Mesangial cell (primary cell): ENCODE results near the gene LSP1. TPM values are rescaled to one million over a fixed set of nuclear protein-coding genes. Genes with fewer than 3 reads are reported as not detected.

ENCODE experiments used
- total RNA-seq: library from RNA; depleted of rRNA; stranded (reverse); fragments of >200 nt; gene quantifications from 2 replicates; pipeline ENCODE4 v1.2.3, GENCODE V29; 2015

The LSP1 gene, protein sequence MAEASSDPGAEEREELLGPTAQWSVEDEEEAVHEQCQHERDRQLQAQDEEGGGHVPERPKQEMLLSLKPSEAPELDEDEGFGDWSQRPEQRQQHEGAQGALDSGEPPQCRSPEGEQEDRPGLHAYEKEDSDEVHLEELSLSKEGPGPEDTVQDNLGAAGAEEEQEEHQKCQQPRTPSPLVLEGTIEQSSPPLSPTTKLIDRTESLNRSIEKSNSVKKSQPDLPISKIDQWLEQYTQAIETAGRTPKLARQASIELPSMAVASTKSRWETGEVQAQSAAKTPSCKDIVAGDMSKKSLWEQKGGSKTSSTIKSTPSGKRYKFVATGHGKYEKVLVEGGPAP
- 0.33 and 5.6 TPM in 2 replicates for total RNA-seq

DNA sequence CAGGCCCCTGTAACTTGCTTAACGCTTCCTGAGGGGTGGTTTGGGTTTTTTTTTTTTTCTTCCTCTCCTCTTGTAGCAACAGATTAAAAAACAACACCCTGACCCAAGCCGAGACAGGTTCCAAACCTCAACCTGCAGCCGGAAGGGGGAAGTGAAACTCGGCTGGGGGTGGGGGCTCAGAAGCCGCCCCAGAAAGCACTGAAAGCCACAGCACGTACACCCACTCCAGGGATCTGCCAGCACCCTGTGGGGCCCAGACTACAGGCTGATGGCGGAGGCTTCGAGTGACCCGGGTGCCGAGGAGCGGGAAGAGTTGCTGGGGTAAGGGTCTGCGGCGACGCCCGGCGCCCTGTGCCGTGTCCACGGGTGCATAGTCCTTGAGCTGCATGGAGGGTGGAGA, at the start of gene LSP1:
LSP1 (plus strand) TSS at position 208 of the 400 bp plus-strand sequence; CDS start at position 269, 61 bp downstream.

DNA sequence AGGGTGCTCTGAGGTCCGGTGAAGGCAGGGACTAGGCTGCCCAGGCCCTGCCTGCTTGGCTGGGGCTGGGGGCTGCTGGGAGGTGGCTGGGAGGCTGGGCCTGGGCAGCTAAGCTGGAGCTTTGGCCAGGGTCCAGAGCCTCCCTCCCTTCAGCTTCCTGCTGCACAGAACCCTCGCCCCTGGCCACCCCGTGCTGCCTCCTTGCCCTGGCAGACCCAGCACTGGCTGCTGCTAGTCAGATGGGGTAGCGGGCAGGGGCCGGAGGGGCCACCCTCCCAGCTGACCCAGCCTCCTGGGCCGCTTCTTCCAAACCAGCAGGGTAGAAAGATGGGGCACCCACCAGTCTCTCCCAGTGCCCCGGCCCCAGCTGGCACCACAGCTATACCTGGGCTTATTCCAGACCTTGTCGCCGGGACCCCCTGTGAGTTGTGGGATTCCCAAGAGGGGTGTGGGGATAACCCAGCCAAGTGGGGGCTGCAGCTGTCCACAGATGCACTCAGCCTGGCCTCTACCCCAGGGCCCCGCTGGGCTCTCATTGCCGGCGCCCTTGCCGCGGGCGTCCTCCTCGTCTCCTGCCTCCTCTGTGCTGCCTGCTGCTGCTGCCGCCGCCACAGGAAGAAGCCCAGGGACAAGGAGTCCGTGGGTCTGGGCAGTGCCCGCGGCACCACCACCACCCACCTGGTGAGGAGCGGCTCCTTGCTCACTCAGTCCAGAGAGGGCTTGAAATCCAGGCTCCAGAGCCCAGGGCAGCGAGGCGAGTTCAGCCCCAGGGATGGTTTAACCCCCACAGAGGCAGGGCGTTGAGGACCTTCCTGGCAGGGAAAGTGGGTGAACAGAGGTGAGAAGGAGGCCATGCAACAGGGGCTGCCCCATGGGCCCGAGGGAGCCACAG, 17.9 kb upstream of the LSP1 start, which contains the start of gene SYT8:
SYT8 (plus strand) TSS at position 212 of the 892 bp plus-strand sequence; CDS start at position 328, 116 bp downstream.

DNA sequence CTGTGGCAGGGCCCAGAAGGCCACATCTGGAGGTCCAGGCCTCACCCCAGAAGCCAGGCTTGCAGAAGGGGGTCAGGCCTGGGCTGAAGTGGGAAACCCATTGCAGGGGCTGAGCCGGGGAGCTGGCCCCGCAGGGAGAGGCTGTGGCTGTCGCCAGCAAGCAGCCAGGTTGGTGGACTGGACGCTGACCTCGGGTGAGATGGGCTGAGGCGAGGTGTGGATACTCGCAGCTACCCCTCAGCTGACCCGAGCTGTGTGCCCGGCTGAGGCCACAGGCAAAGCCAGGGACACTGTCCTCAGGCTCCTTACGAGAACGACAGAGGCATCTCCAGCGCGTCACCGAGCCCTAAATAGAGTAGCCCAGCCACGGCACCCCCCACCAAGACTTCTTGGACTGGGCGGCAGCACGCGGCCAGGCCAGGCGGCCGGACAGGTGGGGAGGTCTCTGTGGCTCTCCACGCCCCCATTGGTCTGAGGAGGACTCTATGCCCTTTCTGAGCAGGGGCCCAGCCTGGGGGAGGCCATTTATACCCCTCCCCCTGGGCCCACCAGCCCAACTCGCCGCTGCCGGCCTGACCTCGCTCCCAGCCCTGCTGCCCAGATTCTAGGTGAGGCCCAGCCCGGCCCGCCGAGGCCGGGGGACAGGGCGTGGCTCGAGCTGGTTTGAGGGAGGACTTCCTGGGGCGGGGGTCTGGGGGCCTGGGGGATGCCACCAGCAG, 14.3 kb upstream of the LSP1 start, which contains the start of gene TNNI2:
TNNI2 (plus strand) TSS at position 556 of the 719 bp plus-strand sequence. CDS start 716 bp downstream, outside the sequence.

DNA sequence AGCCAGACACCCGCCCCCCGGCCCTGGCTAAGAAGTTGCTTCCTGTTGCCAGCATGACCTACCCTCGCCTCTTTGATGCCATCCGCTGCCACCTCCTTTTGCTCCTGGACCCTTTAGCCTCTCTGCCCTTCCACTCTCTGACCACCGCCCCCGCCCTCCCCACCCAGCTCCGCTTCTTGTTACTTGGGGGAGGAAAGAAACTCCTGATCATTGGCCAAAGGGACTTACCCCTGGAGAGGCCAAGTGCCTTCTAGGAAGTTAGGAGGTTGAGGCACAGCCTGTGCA, 38.9 kb downstream of the LSP1 start, which contains the start of gene PRR33:
PRR33 (minus strand) TSS at position 65 of the 285 bp plus-strand sequence. CDS start 1,311 bp downstream, outside the sequence.

DNA sequence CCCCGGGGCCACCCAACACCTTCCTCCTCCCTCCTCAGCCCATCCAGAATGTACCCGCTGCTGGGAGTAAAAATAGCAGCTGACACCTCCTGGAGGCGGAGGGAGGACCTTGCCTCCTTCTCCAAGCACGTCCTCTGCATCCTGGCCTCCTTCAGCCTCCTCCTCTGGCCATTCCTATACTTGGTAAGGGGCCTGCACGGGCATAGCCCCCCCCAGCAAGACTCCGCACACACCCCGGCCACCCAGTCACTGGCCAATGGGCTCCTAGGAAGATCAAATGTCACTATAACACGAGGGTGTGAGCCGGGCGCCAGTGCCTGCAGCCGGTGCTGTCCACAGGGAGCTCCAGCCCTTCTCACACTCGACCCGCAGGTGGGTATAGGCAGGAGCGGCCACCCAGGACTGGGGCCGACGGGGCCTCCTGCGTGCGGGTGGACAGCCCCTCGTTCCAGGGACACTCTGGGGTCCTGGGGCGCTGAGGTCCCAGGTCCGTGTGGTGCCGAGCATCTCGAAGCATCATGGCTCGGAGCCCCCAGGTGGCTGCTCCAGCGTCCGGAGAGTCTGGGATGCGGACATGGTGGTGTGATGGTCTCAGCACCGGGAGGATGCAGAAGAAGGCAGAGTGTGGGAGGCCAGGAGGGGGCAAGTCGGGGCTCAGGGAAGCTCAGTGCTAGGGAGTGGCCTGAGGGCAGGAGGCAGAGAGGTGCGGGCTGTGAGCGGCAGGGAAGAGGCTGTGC, 66.7 kb downstream of the LSP1 start, which contains the start of gene TNNT3:
TNNT3 (plus strand) TSS at position 313 of the 737 bp plus-strand sequence. CDS start 3,172 bp downstream, outside the sequence.

Other genes starting within 250 kb of the LSP1 start
- gene KRTAP5-3, start 244.6 kb upstream of the LSP1 start, total RNA-seq, result not detected in 2 replicates
- gene KRTAP5-4, start 230.9 kb upstream of the LSP1 start, total RNA-seq, result not detected in 2 replicates
- not detected in 2 replicates for gene KRTAP5-5, start 223.3 kb upstream of the LSP1 start, total RNA-seq
- gene KRTAP5-6, start 155.9 kb upstream of the LSP1 start, total RNA-seq, result not detected in 2 replicates
- 2.9 TPM in 1 of 2 replicates, not detected in the other for gene IFITM10, start 102.5 kb upstream of the LSP1 start, total RNA-seq
- 202 and 1,024 TPM in 2 replicates for gene CTSD, start 89.2 kb upstream of the LSP1 start, total RNA-seq
- gene SYT8, start 18.1 kb upstream of the LSP1 start, total RNA-seq, result 2.0 TPM in 1 of 2 replicates, not detected in the other
- not detected in 2 replicates for gene TNNI2, start 14.1 kb upstream of the LSP1 start, total RNA-seq
- gene PRR33, start 38.8 kb downstream of the LSP1 start, total RNA-seq, result not detected in 2 replicates
- not detected in 2 replicates for gene TNNT3, start 66.6 kb downstream of the LSP1 start, total RNA-seq
- gene MRPL23, start 94.2 kb downstream of the LSP1 start, total RNA-seq, result 210 and 261 TPM in 2 replicates
- gene H19, start 144.8 kb downstream of the LSP1 start, total RNA-seq, result 16.5 and 607 TPM in 2 replicates